Measurements from ENCODE around the gene PCSK6.

GRCh38 chr15:101323793-101324523, 165.5 kb downstream of the PCSK6 start:
- no peak for TF ChIP-seq NFIC (IDR thresholded peaks at IDR 0.05)
- no peak for TF ChIP-seq MAX (IDR thresholded peaks at IDR 0.05)
- no peak for TF ChIP-seq CEBPB (IDR thresholded peaks at IDR 0.05)
- TF ChIP-seq RAD21 (IDR thresholded peaks at IDR 0.05; ENCODE audit: low read depth) = no peak
- TF ChIP-seq EP300 (IDR thresholded peaks at IDR 0.05; ENCODE audit: borderline replicate concordance) = no peak
- no peak for TF ChIP-seq REST (IDR thresholded peaks at IDR 0.05; ENCODE audit: low read depth)
- TF ChIP-seq USF1 (IDR thresholded peaks at IDR 0.05) = no peak
- no peak for TF ChIP-seq TAF1 (IDR thresholded peaks at IDR 0.05; ENCODE audit: low read depth)
- no peak for TF ChIP-seq TCF12 (IDR thresholded peaks at IDR 0.05; ENCODE audit: low read depth)
- TF ChIP-seq FOXM1 (IDR thresholded peaks at IDR 0.05; ENCODE audit: borderline replicate concordance, low read depth) = no peak
- TF ChIP-seq EGR1 (IDR thresholded peaks at IDR 0.05) = no peak

Measured in Ishikawa (cell line).